Omental fat pad (tissue), 4 donors: ENCODE results near the gene RAET1E. TPM values are rescaled to one million over a fixed set of nuclear protein-coding genes. Genes with fewer than 3 reads are reported as not detected.
A peak's percentile ranks its signal among the peaks of the same experiment; 100 is the strongest.
"Not testable (repeated sequence)": the region's sequence is repeated elsewhere in the genome, so short reads cannot be mapped to it uniquely, and the experiment has no call there.

Experiments
- ATAC-seq: fragments of 150-250 bp; one replicate; pipeline ENCODE4 v1.9.1; 2016; ENCODE audit warnings: mild to moderate bottlenecking, moderate library complexity; ENCODE audit not compliant: low FRiP score
- DNase-seq: peaks from one replicate; pipeline ENCODE4 v3.0.0-alpha.2; 2019; ENCODE audit warnings: low spot score
- total RNA-seq, 4 donors: library from RNA; depleted of rRNA; stranded (reverse); fragments of >200 nt; gene quantifications; one replicate each; pipeline ENCODE4 v1.1.0, GENCODE V29; 2016
- TF ChIP-seq, protein P1 (sequence below), 3 donors: fragments of 450-650 bp; IDR thresholded peaks; one replicate each; pipeline ENCODE4 v1.5.1; 2016 to 2017; ENCODE audit warnings: antibody characterized with exemption in 3 of 3, mild to moderate bottlenecking in 3 of 3, moderate library complexity in 2 of 3

Gene RAET1E
- total RNA-seq, 4 donors from 2014 or later: 1.4 to 17.5 (median 2.7) TPM

DNA sequence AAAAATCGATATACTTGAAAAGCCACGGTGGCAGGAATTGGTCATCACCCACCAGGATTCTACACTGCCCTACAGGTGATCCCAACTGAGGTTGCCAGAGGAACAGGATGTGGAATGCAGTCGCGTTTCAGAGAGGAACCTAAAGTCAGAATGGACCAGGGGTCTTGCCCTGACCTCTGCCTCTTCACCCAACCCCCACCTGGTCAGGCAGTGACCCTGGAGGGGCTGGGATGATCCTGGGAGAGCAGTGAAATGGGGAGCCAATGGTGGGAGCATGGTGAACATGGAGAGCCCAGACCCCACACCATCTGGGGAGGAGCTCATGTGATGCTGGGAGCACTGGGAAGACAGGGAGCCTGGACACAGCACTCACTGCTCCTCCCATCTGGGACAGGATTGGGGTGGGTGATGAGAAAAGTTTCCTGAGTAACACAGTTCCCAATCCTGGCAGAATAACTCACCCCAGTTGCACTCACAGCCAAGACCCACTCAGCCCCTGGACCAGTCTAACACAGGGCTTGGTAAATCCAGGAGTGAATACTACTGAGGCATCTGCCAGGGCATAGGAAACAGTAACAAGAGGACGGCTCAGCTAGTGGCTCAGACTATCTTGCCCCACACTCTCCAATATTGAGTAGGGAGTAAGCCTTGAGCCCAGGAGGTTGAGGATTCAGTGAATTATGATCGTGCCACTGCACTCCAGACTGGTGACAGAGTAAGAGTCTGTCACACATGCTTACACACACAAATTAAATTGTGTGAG is 42.2 kb upstream of the RAET1E start:
- TF ChIP-seq, protein P1, sequence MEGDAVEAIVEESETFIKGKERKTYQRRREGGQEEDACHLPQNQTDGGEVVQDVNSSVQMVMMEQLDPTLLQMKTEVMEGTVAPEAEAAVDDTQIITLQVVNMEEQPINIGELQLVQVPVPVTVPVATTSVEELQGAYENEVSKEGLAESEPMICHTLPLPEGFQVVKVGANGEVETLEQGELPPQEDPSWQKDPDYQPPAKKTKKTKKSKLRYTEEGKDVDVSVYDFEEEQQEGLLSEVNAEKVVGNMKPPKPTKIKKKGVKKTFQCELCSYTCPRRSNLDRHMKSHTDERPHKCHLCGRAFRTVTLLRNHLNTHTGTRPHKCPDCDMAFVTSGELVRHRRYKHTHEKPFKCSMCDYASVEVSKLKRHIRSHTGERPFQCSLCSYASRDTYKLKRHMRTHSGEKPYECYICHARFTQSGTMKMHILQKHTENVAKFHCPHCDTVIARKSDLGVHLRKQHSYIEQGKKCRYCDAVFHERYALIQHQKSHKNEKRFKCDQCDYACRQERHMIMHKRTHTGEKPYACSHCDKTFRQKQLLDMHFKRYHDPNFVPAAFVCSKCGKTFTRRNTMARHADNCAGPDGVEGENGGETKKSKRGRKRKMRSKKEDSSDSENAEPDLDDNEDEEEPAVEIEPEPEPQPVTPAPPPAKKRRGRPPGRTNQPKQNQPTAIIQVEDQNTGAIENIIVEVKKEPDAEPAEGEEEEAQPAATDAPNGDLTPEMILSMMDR (IDR thresholded peaks at IDR 0.05): no peak

DNA sequence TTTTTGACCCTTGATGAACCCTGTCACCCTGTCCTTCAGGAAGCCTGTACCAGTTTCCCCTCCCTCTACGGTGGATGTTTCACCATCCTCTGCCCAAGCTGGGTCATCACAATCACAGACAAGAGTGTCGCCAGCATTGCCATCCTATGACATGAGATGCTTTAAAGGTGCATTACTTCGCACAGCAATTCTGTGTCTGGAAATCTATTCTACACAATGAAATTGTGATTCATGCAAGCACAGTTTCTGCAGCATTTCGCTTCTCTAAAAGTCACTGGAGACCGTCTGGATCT is 41.4 kb upstream of the RAET1E start:
- DNase-seq (no peak), ATAC-seq (no peak)
- TF ChIP-seq, protein P1 (IDR thresholded peaks at IDR 0.05): no peak

More for the DNA sequence above, 42.2 kb upstream of the RAET1E start:
- ATAC-seq: no peak
- no peak for DNase-seq

DNA sequence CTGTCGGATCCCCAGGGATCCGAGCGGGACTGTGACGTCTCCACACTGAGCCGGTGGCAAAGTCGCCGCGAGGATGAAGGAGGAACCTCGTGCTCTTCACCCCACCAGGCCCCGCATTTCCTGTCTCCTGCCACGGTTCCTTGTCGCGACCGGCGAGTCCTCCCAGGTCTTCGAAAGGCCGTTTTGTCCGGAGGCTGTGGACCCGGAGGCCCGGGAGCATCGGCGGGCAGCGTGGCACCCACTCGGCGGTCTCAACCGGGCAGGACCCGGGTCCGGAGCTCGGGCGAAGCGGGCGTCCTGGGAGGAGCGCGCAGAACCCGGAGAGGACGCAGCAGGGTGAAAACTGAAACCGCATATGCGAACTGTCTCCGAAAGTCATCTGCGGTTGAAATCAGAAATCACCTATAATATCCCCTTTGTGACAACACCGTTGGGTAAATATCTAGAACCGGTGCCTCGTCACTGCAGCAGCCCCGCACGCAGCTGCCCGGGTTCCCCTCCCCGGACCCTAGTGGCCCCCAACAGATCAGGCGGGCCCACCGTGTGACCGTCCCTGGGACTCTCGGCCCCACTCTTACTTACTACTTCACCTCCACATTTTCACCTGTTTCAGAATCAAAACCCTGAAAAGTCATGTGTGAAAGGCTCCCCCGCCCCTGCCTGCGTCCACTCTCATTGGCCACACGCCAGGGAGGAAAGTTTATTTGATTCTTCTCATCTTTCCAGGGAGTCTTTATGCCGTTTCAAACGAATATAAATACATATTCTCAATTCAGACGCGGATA is 40.9 kb upstream of the RAET1E start:
- no peak for ATAC-seq
- no peak for DNase-seq
- TF ChIP-seq, protein P1 (IDR thresholded peaks at IDR 0.05): no peak

DNA sequence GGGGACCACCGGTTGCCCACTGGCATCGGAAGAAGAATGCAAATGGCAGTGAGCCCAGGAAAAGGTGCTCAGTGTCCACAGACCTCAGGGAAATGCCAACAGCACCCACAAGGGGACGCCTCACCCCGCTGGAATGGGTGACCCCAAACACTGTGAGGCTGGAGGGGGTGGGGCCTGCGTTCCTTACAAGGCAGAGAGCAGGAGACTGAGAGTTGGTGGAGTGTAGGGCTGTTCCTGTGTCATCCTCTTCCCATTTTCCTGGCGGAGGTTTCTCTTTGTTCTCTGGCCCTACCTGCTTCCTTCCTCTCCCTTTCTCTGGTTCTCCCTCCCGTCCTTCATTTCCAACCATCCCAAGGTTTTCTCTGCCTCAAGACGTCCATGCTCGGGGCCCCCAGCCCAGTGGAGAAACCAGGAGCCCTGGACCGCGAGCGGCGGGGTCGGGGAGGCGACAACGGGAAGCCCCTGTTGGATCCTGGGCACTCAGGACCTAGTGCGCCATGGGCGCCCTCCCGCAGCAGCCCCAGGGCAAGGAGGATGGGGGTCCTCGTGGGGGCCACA is 40.2 kb upstream of the RAET1E start:
- ATAC-seq, DNase-seq: not testable (repeated sequence)

DNA sequence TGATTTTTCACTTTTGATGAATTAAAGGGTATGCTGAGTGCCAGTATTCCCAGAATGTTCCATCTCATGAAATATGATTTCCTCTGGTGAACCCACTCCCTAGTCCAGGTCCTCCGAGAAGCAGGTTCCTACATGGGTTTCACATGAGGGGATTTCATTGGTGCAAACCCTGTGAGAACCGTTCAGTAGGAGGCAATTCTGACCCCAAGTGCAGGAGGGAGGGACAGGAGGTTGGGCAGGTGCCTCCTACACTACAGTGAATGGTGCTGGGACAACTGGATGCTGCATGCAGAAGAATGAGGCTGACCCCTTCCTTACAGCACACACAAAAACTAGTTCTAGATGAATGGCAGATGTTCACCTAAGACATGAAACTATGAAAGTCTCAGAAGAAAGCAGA is 38.8 kb upstream of the RAET1E start:
- DNase-seq: no peak
- no peak for ATAC-seq

DNA sequence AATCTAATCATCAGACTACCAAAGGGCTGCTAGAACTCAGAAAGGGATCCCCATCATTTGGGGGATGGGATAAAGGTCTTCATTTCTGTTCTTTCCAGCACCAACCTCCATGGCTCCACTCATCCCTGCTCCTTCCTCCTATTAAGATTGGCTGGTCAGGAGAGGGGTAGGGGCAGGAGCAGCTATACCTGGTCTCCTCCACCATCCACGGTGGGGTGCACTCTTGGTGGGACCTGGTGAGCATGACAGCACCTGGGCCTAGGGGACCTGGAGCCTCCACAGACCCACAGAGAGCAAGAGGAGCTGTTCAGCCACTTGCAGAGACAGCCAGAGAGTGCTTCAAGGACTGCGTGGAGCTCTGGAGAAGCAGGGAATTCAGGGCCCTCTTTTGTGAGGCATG is 37.8 kb upstream of the RAET1E start:
- DNase-seq (no peak), ATAC-seq (no peak)
- TF ChIP-seq, protein P1 (IDR thresholded peaks at IDR 0.05): no peak

More for the DNA sequence above, 38.8 kb upstream of the RAET1E start:
- TF ChIP-seq, protein P1 (IDR thresholded peaks at IDR 0.05): no peak

DNA sequence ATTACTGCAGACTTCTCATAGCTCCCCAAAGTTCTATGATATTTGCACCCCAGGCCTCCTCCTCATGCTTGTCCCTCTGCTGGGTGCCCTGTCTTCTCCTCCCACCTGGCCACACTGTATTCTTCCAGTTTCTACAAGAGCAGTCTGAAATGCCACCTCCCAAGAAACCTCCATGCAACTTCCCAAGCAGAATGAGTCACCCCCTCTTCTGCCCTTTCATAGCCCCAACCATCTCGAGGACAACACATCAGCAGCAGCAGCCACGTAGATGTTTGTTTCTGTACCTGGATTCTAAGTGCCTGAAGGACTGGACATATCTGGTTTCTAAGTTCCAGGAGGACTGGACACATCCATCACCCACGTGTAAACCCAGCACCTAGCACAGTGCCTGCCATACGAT is 37.3 kb upstream of the RAET1E start:
- ATAC-seq (peak; percentile 33), DNase-seq (no peak)
- TF ChIP-seq, protein P1 (IDR thresholded peaks at IDR 0.05): no peak
